HG02938 (cell line): Measurements from ENCODE around the gene IGF1R.

Source experiments
- ATAC-seq: cut with Tn5 transposase; IDR thresholded peaks from one replicate; pipeline ENCODE4 v1.9.1; 2021; ENCODE audit warnings: mild to moderate bottlenecking, moderate library complexity; ENCODE audit not compliant: unreplicated experiment

IGF1R gene

DNA sequence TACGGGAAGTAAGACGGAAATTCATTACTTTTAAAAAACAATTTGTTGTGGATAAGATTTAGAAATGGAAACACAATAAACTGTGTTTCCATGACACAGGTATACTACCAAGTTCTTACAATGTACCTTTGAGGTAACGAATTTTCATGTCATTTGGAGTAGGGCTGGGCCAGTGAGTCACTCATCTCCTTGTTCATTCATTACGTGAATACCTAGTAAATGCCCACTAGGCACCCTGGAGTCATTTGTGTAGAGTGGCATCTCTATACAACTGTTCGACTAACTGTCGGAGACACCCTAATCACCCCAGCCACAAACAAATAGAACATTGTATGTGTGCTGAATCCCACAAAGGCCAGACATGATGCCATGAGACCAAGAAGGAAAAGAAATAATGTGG is 94.8 kb downstream of the IGF1R start:
- no peak for ATAC-seq

DNA sequence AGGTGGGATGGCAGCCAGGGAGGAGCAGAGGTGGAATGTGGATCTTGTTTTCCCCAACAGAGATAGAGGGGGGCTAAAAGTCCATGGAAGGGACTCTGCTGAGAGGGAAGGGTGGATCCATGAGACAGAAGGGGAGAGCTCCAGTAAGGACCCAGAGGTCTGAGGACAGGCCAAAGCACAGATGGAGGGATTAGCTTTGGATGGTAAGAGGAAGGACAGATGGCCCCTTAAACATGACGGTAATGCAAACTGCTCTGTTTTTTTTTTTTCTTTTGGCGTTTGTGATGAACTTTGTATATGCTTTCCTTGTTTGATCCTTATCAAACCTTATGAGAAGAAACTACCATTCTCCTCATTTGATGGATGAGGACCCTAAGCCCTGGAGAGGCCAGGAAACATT is 96.2 kb downstream of the IGF1R start:
- no peak for ATAC-seq

DNA sequence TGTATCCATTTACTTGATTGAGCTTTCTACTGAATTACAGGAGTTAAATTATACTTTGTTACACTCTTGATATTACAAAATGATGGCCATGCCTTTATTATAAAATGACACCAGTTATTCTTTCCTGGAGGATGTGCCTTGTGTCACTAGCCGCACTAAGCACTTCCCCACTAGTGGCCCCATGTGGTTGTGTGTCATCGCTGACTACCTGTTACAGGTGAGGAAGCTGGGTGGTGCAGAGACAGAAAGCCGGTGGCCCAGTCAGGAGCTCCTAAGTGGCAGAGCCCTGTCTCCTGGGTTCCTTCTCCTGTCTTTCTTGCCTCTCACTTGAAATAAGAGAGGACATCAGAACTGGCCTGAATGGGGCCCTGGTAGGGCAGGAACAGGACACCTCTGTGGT is 96.8 kb downstream of the IGF1R start:
- no peak for ATAC-seq

GRCh38 chr15:98745650-98746374 is 97.5 kb downstream of the IGF1R start:
- no peak for ATAC-seq

DNA sequence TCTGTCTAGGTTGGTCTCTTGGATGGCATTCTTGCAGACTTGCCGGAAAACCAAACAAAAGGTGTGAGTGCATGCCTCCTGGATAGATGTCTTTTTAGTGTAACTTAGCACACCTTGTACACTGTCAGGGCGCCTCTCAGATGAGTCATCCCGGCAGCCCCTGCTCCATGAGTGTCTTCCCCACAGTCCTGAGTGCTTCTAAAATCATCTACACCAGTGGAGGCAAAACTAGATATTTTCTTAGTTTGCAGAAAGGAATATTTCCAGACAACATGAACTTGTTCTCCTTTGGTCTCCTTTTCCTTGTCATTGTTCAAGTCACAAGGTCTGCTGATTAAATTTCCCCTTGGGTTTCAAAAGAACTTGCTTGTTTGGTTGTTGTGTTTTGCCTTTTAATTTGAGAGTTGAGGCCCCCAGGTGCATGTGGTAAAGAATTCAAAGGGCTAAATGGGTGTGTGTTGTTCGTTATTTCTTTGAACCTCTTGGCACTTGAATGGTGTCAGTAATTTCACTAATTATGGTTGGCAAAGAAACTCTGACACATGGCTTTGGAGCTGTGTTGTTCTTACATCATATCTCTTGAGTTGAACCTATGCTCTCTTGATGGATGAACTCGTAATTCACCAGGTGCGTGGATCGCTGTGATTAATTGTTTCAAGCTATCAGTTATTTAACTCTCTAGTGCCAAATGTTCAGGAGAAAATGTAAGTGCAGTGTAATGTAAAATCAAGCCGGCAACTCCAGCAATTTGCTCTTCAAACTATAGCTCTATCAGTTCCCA is 98.2 kb downstream of the IGF1R start:
- ATAC-seq = no peak

- ATAC-seq = no peak
Observed at GRCh38 chr15:98751767-98752166, 103.4 kb downstream of the IGF1R start.

DNA sequence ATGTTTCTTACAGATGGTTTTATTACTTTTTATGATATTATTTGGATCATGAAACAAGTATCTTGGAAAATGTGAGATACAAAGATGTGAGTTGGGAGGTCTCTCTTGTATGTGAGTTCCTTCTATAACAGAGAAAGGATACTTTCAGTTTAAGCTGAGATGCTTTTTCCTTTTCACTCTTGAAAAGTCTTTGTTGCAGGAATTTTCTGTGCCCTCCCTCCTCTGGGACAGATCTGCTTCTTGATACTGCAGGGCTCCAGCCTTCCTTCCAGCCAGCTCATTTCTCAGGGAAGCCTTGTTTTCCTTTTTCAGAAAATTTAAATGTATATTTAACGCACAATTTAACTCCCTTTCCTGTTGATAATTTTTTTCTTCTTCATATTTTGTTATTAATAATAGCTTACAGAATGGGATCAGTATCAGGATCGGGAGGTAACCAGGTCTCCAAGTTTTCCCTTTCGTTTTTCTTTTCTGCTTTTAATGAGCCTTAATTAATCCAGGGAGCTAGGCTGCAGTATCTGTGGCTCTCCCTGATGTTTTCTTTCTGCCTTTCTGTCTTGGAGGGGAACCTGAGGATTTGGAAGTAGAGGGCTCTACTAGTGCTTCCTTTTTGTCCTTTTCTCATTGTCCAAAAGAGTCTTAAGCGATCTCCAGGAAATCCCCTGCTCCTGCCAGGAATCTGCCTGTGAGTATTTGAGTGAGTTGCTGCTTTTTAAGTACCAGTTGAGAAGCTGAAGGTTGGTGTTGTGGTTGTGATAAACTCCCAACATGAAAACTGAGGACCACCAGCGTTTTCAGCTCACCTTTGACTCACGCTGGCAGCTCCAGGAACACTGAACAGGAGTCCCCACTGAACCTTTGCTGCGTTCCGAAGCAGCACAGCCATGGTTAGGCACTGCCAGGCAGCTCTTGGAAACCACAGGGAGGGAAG is 105.7 kb downstream of the IGF1R start:
- no peak for ATAC-seq

- ATAC-seq = no peak
Observed at GRCh38 chr15:98754657-98755022, 106.3 kb downstream of the IGF1R start.

DNA sequence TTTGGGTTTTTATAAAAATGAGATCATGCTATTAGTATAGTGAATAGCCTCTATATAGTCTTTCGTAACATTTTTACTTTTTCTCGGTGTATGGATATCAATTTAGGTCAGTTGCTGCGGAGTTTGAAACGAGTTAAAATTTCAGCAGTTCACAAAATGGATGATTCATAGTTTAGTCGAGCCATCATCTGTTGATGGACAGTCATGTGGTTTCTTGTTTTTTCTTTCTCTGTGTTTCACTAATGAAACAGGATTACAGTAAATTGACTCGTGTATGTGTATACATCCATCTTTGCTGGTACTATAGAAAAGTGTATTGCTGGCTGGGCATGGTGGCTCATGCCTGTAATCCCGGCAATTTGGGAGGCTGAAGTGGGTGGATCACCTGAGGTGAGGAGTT is 106.8 kb downstream of the IGF1R start:
- ATAC-seq = no peak

- no peak for ATAC-seq
Observed at GRCh38 chr15:98755781-98756180, 107.4 kb downstream of the IGF1R start.

DNA sequence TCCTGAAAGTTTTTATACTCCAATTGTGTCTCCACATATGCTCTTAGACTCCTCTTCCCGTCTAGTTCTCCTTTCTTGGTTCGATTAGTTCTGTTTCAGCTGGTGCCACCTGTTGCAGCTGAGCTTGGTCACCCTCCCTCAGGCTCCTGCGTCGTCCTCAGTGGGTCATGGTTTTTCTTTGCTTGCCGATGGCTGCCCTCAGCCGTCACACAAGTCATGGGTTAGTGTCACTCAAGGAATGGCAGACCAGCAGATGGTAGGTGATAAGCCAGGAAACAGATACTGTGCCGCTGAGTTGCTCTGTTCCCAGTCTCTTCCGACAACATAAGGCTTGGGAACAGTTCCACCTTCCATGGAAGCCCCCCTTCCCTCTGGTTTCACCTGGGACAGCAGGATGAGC is 109.9 kb downstream of the IGF1R start:
- ATAC-seq = no peak

- no peak for ATAC-seq
Observed at GRCh38 chr15:98759277-98759676, 110.9 kb downstream of the IGF1R start.

DNA sequence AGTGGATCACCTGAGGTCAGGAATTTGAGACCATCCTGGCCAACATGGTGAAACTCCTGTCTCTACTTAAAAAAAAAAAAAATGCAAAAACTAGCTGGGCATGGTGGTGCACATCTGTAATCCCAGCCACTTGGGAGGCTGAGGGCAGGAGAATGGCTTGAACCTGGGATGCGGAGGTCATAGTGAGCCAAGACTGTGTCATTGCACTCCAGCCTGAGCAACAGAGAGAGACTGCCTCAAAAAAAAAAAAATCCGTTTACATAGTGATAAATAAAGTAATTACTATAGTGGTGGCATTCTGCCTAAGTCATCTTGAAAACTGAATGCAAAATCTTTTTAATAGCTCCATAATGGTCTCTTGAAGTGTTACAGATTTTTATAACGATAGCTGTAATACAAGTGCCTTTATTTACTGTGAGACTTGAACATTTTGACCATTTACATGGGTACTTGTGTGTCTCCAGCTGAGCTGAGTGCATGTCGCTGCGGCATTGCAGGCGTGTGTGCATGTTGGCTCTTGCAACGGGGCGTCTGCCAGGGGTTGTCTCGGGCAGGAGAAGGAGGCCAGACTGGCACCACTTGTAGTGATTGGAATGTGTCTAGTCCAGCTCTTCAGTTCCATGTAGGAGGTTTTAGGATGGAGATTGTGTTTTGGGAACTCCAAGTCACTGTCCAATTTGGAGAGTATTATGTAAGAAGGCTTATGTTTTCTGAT is 111.9 kb downstream of the IGF1R start:
- ATAC-seq = no peak

DNA sequence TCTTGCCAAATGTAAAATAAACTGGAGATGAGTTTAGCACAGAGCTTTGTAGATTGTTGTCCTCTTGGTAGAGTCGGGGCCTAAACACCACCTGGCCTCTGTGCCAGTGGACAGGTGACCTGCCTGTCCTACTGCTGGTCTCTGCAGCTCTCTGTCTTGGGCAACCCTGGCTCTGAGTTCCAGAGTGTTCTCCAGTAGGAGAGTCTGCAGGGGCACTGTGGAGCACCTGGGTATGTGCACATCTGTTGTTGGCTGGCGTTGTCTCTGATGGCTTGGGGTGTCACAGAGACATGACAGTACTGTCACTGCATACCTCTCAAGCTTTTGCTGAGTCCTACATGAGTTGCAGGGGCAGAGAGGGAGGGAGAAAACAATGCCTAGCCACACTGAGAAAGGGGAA is 112.6 kb downstream of the IGF1R start:
- no peak for ATAC-seq

DNA sequence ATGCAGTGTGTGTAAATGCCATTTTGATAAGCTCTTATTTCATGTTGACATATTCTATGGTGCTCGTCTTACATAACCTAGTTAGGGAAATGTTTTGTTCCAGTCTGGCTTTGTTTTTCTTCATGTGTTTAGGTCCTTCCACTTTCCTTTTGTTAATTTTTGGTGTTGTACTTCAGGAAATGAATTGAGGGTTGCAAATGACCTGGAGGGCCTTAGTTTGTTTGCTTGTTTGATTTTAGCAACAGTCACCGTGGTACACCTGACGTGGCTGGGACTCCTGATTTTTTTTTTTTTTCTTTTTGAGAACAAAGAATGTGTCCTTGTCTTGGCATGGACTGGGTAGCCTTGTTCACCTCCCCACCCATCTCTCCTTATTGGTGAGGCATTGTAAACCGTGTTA is 114.8 kb downstream of the IGF1R start:
- no peak for ATAC-seq

GRCh38 chr15:98764291-98764690 is 116.0 kb downstream of the IGF1R start:
- no peak for ATAC-seq

DNA sequence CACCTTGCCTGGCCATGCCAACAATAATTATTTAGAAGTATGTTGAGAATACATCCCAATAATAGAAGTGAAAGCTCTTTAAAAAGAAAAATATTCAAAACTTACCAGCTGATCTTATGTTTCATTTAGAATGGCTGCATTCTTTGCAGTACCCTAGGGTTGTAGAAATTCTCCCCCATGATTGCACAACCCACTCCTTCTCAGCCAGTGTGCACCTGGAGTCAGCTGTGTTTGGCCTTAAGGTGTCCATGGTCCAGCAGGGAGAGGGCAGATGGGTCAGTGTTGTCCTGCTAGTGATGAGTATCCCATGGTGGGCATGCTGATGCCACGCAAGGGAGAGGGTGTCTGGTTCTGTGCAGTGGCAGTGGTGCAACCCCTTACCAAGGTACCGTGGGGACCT is 117.3 kb downstream of the IGF1R start:
- ATAC-seq = no peak

GRCh38 chr15:98767692-98768091 is 119.4 kb downstream of the IGF1R start:
- ATAC-seq = no peak

DNA sequence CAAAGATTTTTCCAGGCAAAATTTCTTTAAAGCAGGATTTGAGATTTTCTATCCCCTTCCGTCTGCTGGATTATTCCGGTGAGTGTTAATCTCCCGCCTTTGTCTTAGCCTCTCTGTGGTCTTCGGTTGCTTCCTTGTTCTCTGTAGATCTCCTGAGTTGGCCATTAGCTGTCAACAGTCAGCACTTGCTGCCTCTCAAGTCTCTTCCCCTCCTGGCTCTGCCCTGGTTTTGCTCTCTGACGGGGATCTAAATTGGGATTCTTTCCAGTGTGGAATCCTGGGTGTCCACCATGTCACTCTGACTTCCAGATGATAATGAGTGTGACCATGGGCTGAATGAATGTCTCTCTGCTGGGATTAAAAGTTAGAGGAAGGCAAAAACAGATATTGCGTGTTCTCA is 121.5 kb downstream of the IGF1R start:
- no peak for ATAC-seq

DNA sequence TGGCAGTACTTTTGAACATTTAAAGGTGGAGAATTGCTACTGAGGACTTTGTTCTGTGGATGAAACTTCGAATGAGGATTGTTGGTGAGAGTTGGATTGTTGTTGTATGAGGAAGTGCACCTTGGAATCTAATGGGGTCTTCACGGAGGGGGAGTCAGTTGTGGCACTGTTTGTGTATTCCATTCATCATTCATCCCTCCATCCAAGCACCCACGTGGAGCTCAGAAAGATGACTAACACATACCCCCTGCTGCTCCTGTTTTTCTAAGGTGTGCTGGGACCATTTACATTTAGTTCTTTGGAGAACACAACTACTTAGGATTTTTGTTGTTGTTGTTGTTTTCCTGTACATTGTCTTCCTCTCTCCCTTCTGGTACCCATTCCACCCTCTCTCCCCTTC is 122.6 kb downstream of the IGF1R start:
- no peak for ATAC-seq

DNA sequence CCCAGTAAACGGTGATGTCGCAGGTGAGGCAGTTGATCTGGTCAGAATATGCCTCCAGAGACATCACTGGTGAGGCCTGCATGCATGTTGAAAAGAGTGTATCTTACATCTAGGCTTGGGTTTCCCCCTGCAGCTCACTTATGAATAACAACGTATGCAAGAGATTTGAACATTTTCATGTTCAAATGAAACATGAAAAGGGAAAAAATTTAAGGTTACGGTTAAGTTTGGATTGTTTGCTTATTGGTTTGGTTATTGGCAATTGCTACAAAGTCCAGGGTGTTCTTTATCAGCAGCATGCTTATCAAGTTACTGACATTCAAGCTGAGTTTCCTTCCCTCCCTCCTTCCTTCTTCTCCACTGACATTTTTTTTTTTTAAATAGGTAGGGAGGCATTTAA is 123.2 kb downstream of the IGF1R start:
- no peak for ATAC-seq
